Smooth muscle cell (in vitro differentiated cells): ENCODE results near the gene AKAIN1. TPM values are rescaled to one million over a fixed set of nuclear protein-coding genes. Genes with fewer than 3 reads are reported as not detected.

Source experiments
- DNase-seq: peaks from one replicate; lab custom pipeline; 2025; ENCODE audit not compliant: unreplicated experiment; lab: John Stamatoyannopoulos, UW
- H2AFZ ChIP-seq: fragments of 200-600 bp; sonication (generic); 2 replicates; pipeline ENCODE4 v1.6.0; 2016; ENCODE audit warnings: antibody characterized with exemption, low read depth, mild to moderate bottlenecking
- H3F3A ChIP-seq: fragments of 200-600 bp; sonication (generic); 2 replicates; pipeline ENCODE4 v1.6.0; 2017; ENCODE audit warnings: antibody characterized with exemption, low read depth
- H3K27ac ChIP-seq: fragments of 200-600 bp; sonication (generic); 2 replicates; pipeline ENCODE4 v1.5.1; 2016; ENCODE audit warnings: low read depth, mild to moderate bottlenecking
- H3K27me3 ChIP-seq: fragments of 200-600 bp; sonication (generic); 2 replicates; pipeline ENCODE4 v1.6.1; 2016; ENCODE audit warnings: low read depth, mild to moderate bottlenecking
- H3K36me3 ChIP-seq: fragments of 200-600 bp; sonication (generic); 2 replicates; pipeline ENCODE4 v1.5.1; 2016; ENCODE audit warnings: low read depth
- H3K4me1 ChIP-seq: fragments of 200-600 bp; sonication (generic); 2 replicates; pipeline ENCODE4 v1.5.1; 2016; ENCODE audit warnings: low read depth
- H3K4me2 ChIP-seq: fragments of 200-600 bp; sonication (generic); 2 replicates; pipeline ENCODE4 v1.6.0; 2016; ENCODE audit warnings: mild to moderate bottlenecking
- H3K4me3 ChIP-seq: fragments of 200-600 bp; sonication (generic); 2 replicates; pipeline ENCODE4 v1.5.1; 2016; ENCODE audit warnings: mild to moderate bottlenecking
- H3K79me2 ChIP-seq: fragments of 200-600 bp; sonication (generic); 2 replicates; pipeline ENCODE4 v1.6.0; 2016; ENCODE audit warnings: low read depth, mild to moderate bottlenecking
- H3K9ac ChIP-seq: fragments of 200-600 bp; sonication (generic); 2 replicates; pipeline ENCODE4 v1.6.0; 2016; ENCODE audit warnings: low read depth
- H3K9me3 ChIP-seq: fragments of 200-600 bp; sonication (generic); replicated peaks from 2 replicates; pipeline ENCODE4 v1.5.1; 2016; ENCODE audit warnings: low read depth
- H4K20me1 ChIP-seq: fragments of 200-600 bp; sonication (generic); 2 replicates; pipeline ENCODE4 v1.6.0; 2016; ENCODE audit warnings: low read depth
- CTCF ChIP-seq: fragments of 200-600 bp; sonication (generic); IDR thresholded peaks from 2 replicates; pipeline ENCODE4 v1.5.1; 2017; ENCODE audit warnings: borderline replicate concordance, mild to moderate bottlenecking, antibody characterized with exemption; ENCODE audit not compliant: insufficient read depth, poor library complexity, severe bottlenecking
- WGBS: methylation state at CpG from one replicate; pipeline ENCODE4 v1.1.7; 2016; ENCODE audit warnings: low lambda C conversion rate; 5-methylcytosine and 5-hydroxymethylcytosine counted together
- polyA plus RNA-seq: library from polyadenylated mRNA; unstranded; fragments of >200 nt; fragmentation: Nextera tagmentation; extraction: Ambion mirVana; gene quantifications from 2 replicates; pipeline ENCODE4 v1.2.1, GENCODE V29; 2016
- total RNA-seq: library from RNA; depleted of rRNA; stranded (reverse); fragments of >200 nt; gene quantifications from 2 replicates; pipeline ENCODE4 v1.2.3, GENCODE V29; 2014

Gene AKAIN1
- total and polyA plus RNA-seq, 2 experiments from 2014 or later = not detected

- H3K9ac ChIP-seq = no peak overlapping the region
- no peak overlapping the region for H3K4me3 ChIP-seq
- H3K36me3 ChIP-seq = no peaks in the 10 kb centered on the region
- no peak overlapping the region for H3K4me2 ChIP-seq
- H2AFZ ChIP-seq = no peak overlapping the region
- peaks cover 4% of the 10 kb centered on the region for H3K27me3 ChIP-seq
- H4K20me1 ChIP-seq = no peaks in the 10 kb centered on the region
- DNase-seq = no peak
- H3K4me1 ChIP-seq = no peaks in the 10 kb centered on the region
- H3K27ac ChIP-seq = no peak overlapping the region
- no peaks in the 10 kb centered on the region for H3F3A ChIP-seq
- 57% methylated on average over 2 of the region's 2 CpGs for WGBS
- H3K79me2 ChIP-seq = no peaks in the 10 kb centered on the region
- no peak for TF ChIP-seq CTCF
- H3K9me3 ChIP-seq = no peaks in the 10 kb centered on the region
Measured at GRCh38 chr18:5166606-5167280, 30.3 kb downstream of the AKAIN1 start.

- Histone ChIP-seq H3K4me1 (no peaks in the 10 kb centered on the region), H3K4me2 (no peak overlapping the region), H3K27me3 (peaks cover 4% of the 10 kb centered on the region), H3K27ac (no peak overlapping the region), H3F3A (no peaks in the 10 kb centered on the region), H3K79me2 (no peaks in the 10 kb centered on the region), H3K4me3 (no peak overlapping the region), H3K9ac (no peak overlapping the region), H4K20me1 (no peaks in the 10 kb centered on the region), H2AFZ (no peak overlapping the region), H3K9me3 (no peaks in the 10 kb centered on the region), H3K36me3 (no peaks in the 10 kb centered on the region)
- DNase-seq = no peak
- 87% methylated on average over 2 of the region's 2 CpGs for WGBS
- no peak for TF ChIP-seq CTCF
Measured at GRCh38 chr18:5164903-5165302, 32.2 kb downstream of the AKAIN1 start.

- TF ChIP-seq CTCF = no peak
Measured at GRCh38 chr18:5162111-5162510, 34.9 kb downstream of the AKAIN1 start.

GRCh38 chr18:5159080-5159479 lies 38.0 kb downstream of the AKAIN1 start:
- Histone ChIP-seq H3K4me2 (no peak overlapping the region), H3K79me2 (no peaks in the 10 kb centered on the region), H3K27ac (no peak overlapping the region), H3K9ac (no peak overlapping the region), H4K20me1 (no peaks in the 10 kb centered on the region), H3K9me3 (no peaks in the 10 kb centered on the region), H3K4me1 (no peaks in the 10 kb centered on the region), H3K27me3 (no peaks in the 10 kb centered on the region), H3K36me3 (no peaks in the 10 kb centered on the region), H2AFZ (no peak overlapping the region), H3K4me3 (no peak overlapping the region), H3F3A (no peaks in the 10 kb centered on the region)
- 87% methylated on average over 3 of the region's 3 CpGs for WGBS
- no peak for TF ChIP-seq CTCF
- no peak for DNase-seq

More at GRCh38 chr18:5162111-5162510, 34.9 kb downstream of the AKAIN1 start:
- Histone ChIP-seq H3K27ac (no peak overlapping the region), H3F3A (no peaks in the 10 kb centered on the region), H4K20me1 (no peaks in the 10 kb centered on the region), H3K4me3 (no peak overlapping the region), H3K9me3 (no peaks in the 10 kb centered on the region), H3K4me2 (no peak overlapping the region), H3K27me3 (no peaks in the 10 kb centered on the region), H3K36me3 (no peaks in the 10 kb centered on the region), H3K9ac (no peak overlapping the region), H3K79me2 (no peaks in the 10 kb centered on the region), H2AFZ (no peak overlapping the region), H3K4me1 (no peaks in the 10 kb centered on the region)
- no peak for DNase-seq
